ENCODE measurements around the gene PTPRE.

PTPRE gene

GRCh38 chr10:127877116-127877515 lies 29.8 kb upstream of the PTPRE start:
- TF ChIP-seq, protein P1, sequence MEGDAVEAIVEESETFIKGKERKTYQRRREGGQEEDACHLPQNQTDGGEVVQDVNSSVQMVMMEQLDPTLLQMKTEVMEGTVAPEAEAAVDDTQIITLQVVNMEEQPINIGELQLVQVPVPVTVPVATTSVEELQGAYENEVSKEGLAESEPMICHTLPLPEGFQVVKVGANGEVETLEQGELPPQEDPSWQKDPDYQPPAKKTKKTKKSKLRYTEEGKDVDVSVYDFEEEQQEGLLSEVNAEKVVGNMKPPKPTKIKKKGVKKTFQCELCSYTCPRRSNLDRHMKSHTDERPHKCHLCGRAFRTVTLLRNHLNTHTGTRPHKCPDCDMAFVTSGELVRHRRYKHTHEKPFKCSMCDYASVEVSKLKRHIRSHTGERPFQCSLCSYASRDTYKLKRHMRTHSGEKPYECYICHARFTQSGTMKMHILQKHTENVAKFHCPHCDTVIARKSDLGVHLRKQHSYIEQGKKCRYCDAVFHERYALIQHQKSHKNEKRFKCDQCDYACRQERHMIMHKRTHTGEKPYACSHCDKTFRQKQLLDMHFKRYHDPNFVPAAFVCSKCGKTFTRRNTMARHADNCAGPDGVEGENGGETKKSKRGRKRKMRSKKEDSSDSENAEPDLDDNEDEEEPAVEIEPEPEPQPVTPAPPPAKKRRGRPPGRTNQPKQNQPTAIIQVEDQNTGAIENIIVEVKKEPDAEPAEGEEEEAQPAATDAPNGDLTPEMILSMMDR (IDR thresholded peaks at IDR 0.05; ENCODE audit: low read depth, low read length) = no peak
- DNase-seq (ENCODE audit: extremely low read depth, low read depth) = no peak

DNA sequence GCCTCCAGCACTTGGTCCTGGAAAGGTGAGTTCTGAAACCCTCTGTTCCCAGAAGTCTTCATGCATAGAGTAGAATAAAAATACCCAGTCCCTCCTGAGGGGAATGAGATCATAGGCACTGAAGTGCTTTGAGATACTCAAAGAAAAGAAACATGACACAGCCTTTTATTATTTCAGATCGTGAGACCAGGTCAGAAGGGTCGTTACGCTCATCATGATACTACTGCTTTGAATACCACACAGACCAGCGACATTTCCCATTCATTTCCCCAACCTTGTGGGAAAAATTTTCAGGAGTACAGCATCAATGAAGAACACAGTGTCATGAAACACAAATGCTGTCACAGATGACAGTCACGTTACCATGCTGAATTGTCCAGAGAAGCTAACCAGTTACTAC lies 29.2 kb upstream of the PTPRE start:
- TF ChIP-seq, protein P1 (IDR thresholded peaks at IDR 0.05; ENCODE audit: low read depth, low read length) = no peak
- no peak for DNase-seq (ENCODE audit: extremely low read depth, low read depth)

GRCh38 chr10:127878475-127879055 lies 28.3 kb upstream of the PTPRE start:
- TF ChIP-seq, protein P1 (IDR thresholded peaks at IDR 0.05; ENCODE audit: low read depth, low read length) = no peak
- no peak for DNase-seq (ENCODE audit: extremely low read depth, low read depth)

GRCh38 chr10:127880557-127880956 lies 26.3 kb upstream of the PTPRE start:
- DNase-seq (ENCODE audit: extremely low read depth, low read depth) = no peak
- TF ChIP-seq, protein P1 (IDR thresholded peaks at IDR 0.05; ENCODE audit: low read depth, low read length) = no peak

DNA sequence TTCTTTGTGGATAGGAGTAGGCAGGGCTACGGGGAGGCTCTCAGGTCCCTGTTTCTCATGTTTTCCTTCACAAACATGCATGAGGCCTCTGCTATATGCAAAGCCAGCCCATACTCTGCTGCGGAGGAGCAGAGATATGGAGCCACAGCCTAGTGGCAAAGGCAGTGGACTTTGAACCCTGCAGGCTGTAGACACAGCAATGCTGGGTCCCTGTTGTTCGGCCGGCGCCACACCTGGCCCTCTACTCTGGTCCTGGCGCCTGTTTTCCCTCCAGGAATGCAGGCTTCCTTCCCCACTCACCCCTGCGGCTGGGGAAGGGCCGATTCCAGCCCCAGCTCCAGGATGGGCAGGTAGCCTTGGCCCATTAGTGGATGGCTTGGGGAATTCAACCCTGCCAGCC lies 25.6 kb upstream of the PTPRE start:
- TF ChIP-seq, protein P1 (IDR thresholded peaks at IDR 0.05; ENCODE audit: low read depth, low read length) = no peak
- no peak for DNase-seq (ENCODE audit: extremely low read depth, low read depth)

- TF ChIP-seq, protein P1 (IDR thresholded peaks at IDR 0.05; ENCODE audit: low read depth, low read length) = no peak
- DNase-seq (ENCODE audit: extremely low read depth, low read depth) = no peak
Measured at GRCh38 chr10:127882391-127882790, 24.5 kb upstream of the PTPRE start.

- DNase-seq (ENCODE audit: extremely low read depth, low read depth) = no peak
- TF ChIP-seq, protein P1 (IDR thresholded peaks at IDR 0.05; ENCODE audit: low read depth, low read length) = no peak
Measured at GRCh38 chr10:127882801-127883459, 24.0 kb upstream of the PTPRE start.

Data from AG09319 (cell line).